Upper lobe of left lung (tissue), 4 donors: ENCODE measurements around the gene GLRA2.

Source experiments
- POLR2AphosphoS5 ChIP-seq, 2 donors: sonication (generic); formaldehyde crosslinking; IDR thresholded peaks; one replicate each; pipeline ENCODE4 v1.5.1; 2017; ENCODE audit warnings: antibody characterized with exemption in 2 of 2
- TF ChIP-seq, protein P1 (sequence below), 6 experiments: fragments of 450-650 bp in 4 of 6; fragments of 200-600 bp in 2 of 6; sonication (generic) in 2 of 6; IDR thresholded peaks; one replicate each; pipeline ENCODE4 v1.5.1; 2016 to 2019; ENCODE audit warnings: antibody characterized with exemption in 6 of 6

DNA sequence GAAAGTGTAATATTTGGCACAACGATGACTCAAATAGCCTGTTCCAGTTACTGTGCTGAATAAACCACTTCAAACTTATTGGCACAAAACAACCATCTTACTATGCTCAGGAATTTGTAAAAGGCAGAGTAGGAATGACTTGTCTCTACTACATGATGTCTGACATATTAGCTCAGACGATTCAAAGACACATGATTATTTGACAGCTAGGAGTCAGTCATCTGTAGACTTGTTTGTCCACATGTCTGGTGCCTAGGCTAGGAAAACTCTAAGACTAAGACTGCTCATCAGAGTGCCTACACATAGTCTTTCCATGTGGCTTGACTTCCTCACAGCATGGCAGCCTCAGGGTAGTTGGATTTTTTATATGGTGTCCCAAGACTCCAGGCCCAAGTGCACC, 189.1 kb downstream of the GLRA2 start:
- TF ChIP-seq, protein P1, sequence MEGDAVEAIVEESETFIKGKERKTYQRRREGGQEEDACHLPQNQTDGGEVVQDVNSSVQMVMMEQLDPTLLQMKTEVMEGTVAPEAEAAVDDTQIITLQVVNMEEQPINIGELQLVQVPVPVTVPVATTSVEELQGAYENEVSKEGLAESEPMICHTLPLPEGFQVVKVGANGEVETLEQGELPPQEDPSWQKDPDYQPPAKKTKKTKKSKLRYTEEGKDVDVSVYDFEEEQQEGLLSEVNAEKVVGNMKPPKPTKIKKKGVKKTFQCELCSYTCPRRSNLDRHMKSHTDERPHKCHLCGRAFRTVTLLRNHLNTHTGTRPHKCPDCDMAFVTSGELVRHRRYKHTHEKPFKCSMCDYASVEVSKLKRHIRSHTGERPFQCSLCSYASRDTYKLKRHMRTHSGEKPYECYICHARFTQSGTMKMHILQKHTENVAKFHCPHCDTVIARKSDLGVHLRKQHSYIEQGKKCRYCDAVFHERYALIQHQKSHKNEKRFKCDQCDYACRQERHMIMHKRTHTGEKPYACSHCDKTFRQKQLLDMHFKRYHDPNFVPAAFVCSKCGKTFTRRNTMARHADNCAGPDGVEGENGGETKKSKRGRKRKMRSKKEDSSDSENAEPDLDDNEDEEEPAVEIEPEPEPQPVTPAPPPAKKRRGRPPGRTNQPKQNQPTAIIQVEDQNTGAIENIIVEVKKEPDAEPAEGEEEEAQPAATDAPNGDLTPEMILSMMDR (IDR thresholded peaks at IDR 0.05) = no peak
- no peak for TF ChIP-seq POLR2AphosphoS5 (IDR thresholded peaks at IDR 0.05)
